ENCODE measurements around the gene TSPAN4. TPM values are rescaled to one million over a fixed set of nuclear protein-coding genes. Genes with fewer than 3 reads are reported as not detected.

The TSPAN4 gene
- total RNA-seq, 1 donor from 2014 or later: 175 TPM

GRCh38 chr11:913043-913442, 70.4 kb downstream of the TSPAN4 start:
- no peaks in the 10 kb centered on the region for H3K9me3 Mint-ChIP-seq (ENCODE audit: unreplicated experiment)
- TF ChIP-seq CTCF (IDR thresholded peaks at IDR 0.05): no peak
- no peaks in the 10 kb centered on the region for H3K36me3 Mint-ChIP-seq (ENCODE audit: unreplicated experiment)
- H3K27ac Mint-ChIP-seq (ENCODE audit: unreplicated experiment): no peak overlapping the region
- no peak overlapping the region for H3K4me3 Mint-ChIP-seq (ENCODE audit: unreplicated experiment)
- H3K4me1 Mint-ChIP-seq (ENCODE audit: unreplicated experiment): peaks cover 11% of the 10 kb centered on the region
- no peaks in the 10 kb centered on the region for H3K27me3 Mint-ChIP-seq (ENCODE audit: unreplicated experiment)
- DNase-seq (ENCODE audit: extremely low spot score, unreplicated experiment): no peak

- Mint-ChIP-seq H3K4me1 (ENCODE audit: unreplicated experiment) (peaks cover 10% of the 10 kb centered on the region), H3K9me3 (ENCODE audit: unreplicated experiment) (no peaks in the 10 kb centered on the region), H3K36me3 (ENCODE audit: unreplicated experiment) (no peaks in the 10 kb centered on the region), H3K4me3 (ENCODE audit: unreplicated experiment) (no peak overlapping the region), H3K27ac (ENCODE audit: unreplicated experiment) (no peak overlapping the region), H3K27me3 (ENCODE audit: unreplicated experiment) (no peaks in the 10 kb centered on the region)
- no peak for TF ChIP-seq CTCF (IDR thresholded peaks at IDR 0.05)
- no peak for DNase-seq (ENCODE audit: extremely low spot score, unreplicated experiment)
Measured at GRCh38 chr11:914204-914603, 71.6 kb downstream of the TSPAN4 start.

GRCh38 chr11:914747-915501, 72.3 kb downstream of the TSPAN4 start:
- Mint-ChIP-seq H3K36me3 (ENCODE audit: unreplicated experiment) (no peaks in the 10 kb centered on the region), H3K27me3 (ENCODE audit: unreplicated experiment) (no peaks in the 10 kb centered on the region), H3K27ac (ENCODE audit: unreplicated experiment) (no peak overlapping the region), H3K4me3 (ENCODE audit: unreplicated experiment) (no peak overlapping the region), H3K9me3 (ENCODE audit: unreplicated experiment) (no peaks in the 10 kb centered on the region), H3K4me1 (ENCODE audit: unreplicated experiment) (peaks cover 4% of the 10 kb centered on the region)
- DNase-seq (ENCODE audit: extremely low spot score, unreplicated experiment): no peak
- no peak for TF ChIP-seq CTCF (IDR thresholded peaks at IDR 0.05)

Other genes with a start within 250 kb of the TSPAN4 start
- 14.4 and 15.4 TPM in 2 replicates for gene IRF7, start 226.9 kb upstream of the TSPAN4 start, total RNA-seq
- gene CDHR5, start 217.9 kb upstream of the TSPAN4 start, total RNA-seq: not detected in 2 replicates
- gene SCT, start 215.7 kb upstream of the TSPAN4 start, total RNA-seq: not detected in 2 replicates
- gene DRD4, start 205.6 kb upstream of the TSPAN4 start, total RNA-seq: 1.7 and 1.8 TPM in 2 replicates
- gene DEAF1, start 147.6 kb upstream of the TSPAN4 start, total RNA-seq: 113 and 121 TPM in 2 replicates
- gene TMEM80, start 147.0 kb upstream of the TSPAN4 start, total RNA-seq: 43.9 and 45.2 TPM in 2 replicates
- gene EPS8L2, start 136.6 kb upstream of the TSPAN4 start, total RNA-seq: 32.4 and 39.3 TPM in 2 replicates
- 156 and 171 TPM in 2 replicates for gene TALDO1, start 95.4 kb upstream of the TSPAN4 start, total RNA-seq
- 79.1 and 84.4 TPM in 2 replicates for gene GATD1, start 65.4 kb upstream of the TSPAN4 start, total RNA-seq
- 0.21 and 0.27 TPM in 2 replicates for gene CEND1, start 52.8 kb upstream of the TSPAN4 start, total RNA-seq
- 18.7 and 19.7 TPM in 2 replicates for gene SLC25A22, start 44.6 kb upstream of the TSPAN4 start, total RNA-seq
- 13.4 and 15.6 TPM in 2 replicates for gene PIDD1, start 37.6 kb upstream of the TSPAN4 start, total RNA-seq
- gene RPLP2, start 32.9 kb upstream of the TSPAN4 start, total RNA-seq: 1,500 and 1,514 TPM in 2 replicates
- 83.8 and 96.4 TPM in 2 replicates for gene PNPLA2, start 23.9 kb upstream of the TSPAN4 start, total RNA-seq
- 3.9 and 4.2 TPM in 2 replicates for gene CRACR2B, start 14.9 kb upstream of the TSPAN4 start, total RNA-seq
- gene CD151, start 9.9 kb upstream of the TSPAN4 start, total RNA-seq: 377 and 379 TPM in 2 replicates
- 170 and 193 TPM in 2 replicates for gene POLR2L, start 323 bp upstream of the TSPAN4 start, total RNA-seq
- 112 and 120 TPM in 2 replicates for gene CHID1, start 68.0 kb downstream of the TSPAN4 start, total RNA-seq
- gene AP2A2, start 83.0 kb downstream of the TSPAN4 start, total RNA-seq: 96.7 and 102 TPM in 2 replicates
- not detected in 2 replicates for gene MUC6, start 193.9 kb downstream of the TSPAN4 start, total RNA-seq
- not detected in 2 replicates for gene MUC2, start 232.0 kb downstream of the TSPAN4 start, total RNA-seq